HG03520 (cell line): Measurements from ENCODE around the gene NOL6.

Source experiments
- ATAC-seq: cut with Tn5 transposase; IDR thresholded peaks from one replicate; pipeline ENCODE4 v1.9.1; 2021; ENCODE audit warnings: mild to moderate bottlenecking, moderate library complexity; ENCODE audit not compliant: unreplicated experiment

The NOL6 gene

DNA sequence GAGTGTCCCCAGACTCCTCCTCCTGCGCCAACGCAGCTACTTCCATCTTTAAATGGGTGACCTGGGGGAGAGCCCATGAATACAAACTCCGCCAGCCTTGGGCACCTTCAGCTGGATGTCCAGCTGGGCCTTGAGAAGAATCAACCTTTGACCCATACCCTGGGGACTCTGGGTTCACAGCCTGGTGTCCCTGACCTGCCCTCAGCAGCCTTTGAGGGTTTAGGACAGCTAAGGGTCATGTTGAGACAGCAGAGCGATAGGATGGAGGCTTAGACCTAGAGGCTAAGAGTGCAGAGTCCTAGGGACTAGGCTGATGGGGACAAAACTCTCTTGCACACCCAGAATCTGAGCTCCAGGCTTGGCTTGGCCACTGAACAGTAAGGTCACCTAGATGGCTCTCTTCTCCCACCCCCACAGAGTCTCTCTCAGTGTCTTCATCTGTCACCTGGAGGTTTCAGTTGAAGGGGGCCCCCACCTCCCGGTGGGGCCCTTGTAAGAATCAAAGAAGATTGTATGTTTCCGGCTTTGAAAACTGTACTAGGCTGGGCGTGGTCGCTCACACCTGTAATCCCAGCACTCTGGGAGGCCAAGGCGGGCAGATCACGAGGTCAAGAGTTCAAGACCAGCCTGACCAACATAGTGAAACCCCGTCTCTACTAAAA, 19.6 kb downstream of the NOL6 start:
- no peak for ATAC-seq

DNA sequence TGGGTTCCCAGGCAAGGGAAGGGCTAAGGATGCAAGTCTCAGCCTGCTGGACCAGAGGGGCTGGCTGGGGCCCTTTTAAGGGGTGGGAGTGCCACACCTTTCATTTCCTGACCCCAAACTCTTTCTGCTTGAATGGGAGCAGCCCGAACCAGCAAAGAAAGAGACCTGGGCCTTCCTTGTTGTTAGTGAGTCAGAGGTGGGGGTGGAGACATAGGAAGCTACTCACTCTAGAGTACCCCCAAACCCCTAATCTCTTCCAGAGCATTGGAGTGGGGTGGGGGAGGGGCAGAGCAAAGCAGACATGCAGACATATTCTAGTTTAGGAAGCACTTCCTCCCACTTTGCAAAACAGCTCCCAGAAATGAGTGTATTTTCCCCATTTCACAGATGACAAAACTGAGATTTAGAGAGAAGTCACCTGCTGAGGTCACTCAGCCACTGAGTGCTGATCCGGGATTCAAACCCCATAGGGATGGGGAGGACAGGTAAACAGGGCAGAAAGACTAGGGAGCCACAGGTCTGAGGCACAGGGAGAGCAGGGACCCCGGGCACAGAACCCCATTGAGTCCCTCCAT, 20.4 kb downstream of the NOL6 start:
- no peak for ATAC-seq

DNA sequence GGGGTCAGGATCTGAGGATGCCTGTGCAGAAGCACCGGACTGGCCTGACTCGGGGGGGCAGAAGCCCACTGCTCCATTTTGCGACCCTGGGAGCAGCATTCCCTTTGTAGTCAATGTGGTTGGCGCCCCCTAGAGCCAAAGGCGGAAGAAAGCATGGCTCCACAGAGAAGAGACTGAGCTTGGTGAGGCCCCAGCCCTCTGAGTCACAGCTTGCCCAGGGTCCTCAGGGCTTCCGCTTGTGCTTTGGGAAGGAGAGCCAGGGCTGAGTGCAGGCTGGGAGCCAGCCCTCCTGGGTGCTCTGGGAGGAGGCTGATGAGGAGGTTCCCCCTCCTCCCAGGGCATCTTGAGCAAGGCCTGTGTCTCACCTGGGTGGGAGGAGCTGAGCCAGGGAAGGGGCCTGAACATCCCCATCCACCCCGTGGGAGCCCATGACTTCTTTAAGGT, 20.9 kb downstream of the NOL6 start:
- ATAC-seq: no peak

DNA sequence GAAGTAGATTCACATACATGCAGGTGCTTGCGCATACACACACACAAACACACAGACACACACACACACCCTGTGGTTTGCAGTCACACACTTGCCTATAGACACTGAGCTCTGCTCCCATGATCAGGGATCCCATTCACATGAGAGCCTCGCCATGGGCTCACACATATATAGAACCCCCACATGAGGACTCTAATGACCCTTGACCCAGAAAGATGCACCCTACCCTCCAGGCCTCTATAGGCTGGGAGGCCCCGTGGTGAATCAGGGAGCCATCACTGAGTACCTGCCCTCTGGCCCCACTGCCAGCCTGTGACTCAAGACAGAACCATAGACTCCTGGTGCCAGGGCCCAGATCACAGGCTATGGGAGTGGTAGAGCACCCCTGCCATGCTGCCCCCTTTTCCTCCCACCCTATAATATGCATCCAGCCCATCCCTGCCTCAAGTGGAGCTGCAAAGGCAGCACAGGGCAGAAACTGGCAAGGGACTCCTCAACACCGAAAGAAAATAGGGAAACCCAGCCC, 23.0 kb downstream of the NOL6 start:
- no peak for ATAC-seq

DNA sequence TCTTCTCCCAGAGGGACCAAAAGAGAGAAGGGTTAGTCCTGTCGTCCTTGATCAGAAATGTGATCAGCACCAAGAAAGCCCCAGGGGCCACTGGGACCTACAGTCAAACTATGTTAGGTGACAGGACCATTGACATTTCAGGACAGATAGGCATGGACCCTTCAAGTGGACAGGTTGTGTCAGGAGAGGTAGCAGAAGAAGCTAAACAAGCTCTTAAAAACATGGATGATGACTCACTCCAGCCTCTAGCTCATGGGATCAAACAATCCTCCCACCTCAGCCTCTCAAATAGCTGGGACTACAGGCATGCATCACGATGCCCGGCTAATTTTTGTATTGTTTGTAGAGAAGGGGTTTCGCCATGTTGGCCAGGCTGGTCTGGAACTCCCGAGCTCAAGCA, 24.0 kb downstream of the NOL6 start:
- ATAC-seq: no peak

DNA sequence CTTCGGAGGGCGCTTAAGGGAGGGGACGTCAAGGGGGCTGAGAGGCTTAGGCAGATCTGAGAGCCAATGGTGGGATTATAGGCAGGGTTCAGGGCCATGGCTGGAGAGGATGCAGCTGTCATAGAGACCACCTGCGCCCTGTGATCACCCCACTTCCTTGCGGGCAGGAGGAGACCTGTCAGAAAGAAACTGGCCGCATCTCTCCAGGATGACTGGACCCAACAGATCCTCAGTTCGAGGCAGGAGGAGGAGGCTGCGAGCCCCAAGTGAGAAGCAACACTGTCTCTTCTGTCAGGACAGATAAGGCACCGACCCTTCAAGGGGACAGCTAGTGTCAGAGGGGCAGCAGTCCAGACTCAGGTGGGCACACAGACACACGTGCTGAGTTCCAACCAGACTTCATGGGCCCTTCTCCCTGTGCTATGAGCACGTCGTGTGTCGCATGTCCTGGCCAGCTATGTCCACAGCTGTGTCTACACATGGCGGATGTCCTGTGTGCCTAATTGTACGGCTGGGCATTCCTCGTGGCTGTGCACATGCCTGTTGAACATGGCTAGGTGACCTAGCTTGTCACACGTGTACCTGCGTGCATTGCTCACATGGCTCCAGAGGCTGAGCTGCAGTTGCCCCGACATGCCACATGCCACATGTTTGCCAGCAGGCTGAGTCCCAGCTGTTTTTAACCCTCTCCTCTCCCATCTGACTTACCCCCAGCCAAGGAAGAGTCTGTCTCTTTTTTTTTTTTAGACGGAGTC, 25.7 kb downstream of the NOL6 start:
- ATAC-seq: no peak

DNA sequence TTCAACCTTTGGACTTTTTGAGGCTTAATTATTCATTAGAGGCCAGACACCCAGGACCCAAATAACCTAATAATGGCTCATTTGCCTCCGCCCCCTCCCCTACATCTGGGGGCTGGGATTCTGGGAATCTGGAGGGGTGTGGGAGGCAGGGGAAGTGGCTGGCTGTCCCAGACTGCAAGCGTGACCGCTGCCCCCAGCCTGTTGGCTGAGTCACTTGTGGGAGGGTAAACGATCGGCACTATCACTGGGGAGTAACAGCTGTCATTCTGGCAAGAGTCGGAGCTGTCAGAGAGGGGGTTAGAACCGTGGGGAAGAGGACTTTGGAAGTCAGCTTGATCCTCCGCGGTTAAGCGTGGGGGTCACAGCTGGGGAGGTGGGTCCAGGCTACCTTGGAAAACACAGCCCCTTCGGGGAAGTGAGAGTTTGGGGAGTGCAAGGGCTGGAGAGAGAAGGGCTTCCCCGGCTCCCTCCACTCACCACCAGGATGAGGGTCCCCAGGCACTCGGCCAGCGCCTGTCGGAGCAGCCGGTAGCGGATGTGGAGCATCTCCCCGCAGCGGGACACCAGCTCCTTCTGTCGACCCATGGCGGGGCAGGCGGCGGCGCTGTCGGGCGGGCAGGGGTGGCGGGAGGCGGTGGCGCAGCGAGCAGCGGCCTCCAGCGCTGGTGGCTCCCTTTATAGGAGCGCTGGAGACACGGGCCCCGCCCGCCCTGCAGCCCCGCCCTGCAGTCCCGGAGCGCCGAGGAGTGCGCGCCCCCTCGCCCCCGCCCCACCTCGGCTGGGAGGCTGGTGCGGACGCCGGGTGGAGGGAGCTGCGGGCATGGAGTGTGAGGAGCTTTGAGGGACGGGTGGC, 26.6 kb downstream of the NOL6 start, which contains the start of gene AQP3:
Gene AQP3, minus strand, starts transcription at position 648 of the 853 bp plus-strand sequence. Its CDS starts 63 bp downstream, at position 585.
- ATAC-seq: peak; percentile 25

DNA sequence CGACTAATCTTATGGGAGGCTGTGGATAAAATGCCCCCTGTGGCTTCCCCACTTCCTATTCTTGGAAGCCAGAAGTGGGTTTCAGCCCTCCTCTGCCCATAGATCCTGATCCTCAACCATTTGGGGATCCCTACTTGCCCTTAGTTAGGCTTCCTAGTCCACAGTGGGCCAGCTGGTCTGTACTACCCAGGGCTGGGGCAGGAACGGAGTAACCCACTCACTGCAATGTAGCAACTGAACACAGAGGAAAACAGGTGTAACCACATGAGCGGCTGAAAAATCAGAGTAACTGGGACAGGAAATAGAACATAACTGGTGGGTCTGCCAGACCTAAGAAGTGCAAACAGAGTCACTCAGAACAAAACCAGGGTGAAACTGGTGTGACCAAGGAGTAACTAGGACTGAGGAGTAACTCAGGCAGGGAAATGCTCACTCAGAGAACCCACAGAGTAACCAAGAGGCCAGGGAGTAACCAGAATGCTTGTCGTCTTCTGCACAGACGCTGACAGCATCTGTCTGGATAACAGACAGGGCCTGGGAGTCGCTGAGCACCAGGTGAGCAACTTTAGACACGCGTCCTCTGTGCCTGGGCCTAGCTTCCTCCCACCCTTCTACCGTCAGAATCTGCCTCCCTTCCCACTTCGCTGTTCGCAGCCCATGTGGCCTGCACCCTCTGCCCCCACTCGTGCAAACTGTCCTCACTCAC, 27.3 kb downstream of the NOL6 start:
- ATAC-seq: peak; percentile 85

DNA sequence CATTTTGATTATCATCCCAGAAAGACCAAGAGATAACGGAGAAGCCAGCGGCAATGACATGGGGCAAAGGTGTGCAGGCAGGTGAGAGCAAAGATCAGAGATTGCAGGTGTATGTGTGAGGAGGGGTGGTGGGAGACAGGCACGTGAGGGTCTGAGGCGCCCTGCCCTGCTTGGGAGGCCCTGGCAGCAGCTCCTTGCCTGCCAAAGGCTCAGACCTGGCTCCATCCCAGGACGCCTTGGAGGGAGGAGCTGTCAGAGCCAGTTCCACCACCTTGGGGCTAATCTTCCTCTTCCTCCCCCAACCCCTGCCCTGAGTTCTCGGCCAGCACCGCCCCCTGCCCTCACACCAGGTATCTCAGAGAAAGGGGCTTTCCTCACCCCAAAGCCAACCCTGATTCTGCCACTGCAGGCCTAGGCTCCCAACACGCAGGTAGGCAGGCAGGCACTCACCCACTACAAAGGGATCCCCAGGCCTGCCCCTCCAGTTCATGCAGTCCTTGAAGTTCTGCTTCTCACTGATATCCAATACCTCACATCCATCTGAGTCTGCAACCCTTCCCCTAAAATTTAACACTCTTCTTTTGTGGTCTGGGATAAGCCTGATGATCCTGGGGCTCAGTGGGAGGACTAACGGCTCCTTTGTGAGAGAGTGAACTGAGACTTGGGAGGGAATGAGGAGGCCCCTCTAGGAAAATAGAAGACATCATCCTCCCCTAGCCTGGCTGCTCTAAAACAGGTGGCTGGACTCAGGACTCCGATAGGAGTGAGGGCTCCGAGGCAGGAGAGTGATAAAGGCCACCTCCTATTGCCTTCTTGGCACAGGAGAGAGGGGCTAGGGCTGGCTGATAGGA, 28.1 kb downstream of the NOL6 start:
- no peak for ATAC-seq

DNA sequence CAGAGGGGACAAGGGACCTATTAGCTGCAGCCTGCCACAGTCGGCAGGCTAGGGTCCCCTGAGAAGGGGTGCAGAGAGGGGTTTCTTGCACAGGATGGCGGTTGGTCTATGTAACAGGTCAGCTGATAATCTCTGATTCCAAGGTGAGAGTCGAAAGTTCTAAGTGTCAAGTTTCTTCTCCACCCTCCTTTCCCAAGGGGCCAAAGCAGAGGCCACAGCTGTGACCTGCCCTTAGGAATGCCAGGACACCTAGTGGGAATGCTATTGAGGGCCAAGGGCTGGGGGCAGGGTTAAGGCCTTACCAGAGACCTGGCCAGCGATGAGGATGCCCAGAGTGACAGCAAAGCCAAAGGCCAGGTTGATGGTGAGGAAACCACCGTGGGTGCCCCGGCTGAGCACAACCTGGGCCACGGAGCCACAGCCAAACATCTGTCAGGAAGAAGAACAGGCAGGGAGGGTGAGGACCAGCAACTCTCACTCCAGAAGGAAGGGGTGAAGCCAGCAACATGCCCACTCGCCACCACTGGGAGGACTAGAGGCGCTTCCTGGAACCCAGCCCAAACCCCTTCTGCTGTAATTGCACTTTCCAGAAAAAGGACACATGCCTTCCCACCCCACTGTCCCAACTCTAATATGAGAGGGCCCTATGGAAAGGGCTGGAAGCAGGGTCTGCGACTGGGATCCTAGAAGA, 30.1 kb downstream of the NOL6 start:
- ATAC-seq: no peak

DNA sequence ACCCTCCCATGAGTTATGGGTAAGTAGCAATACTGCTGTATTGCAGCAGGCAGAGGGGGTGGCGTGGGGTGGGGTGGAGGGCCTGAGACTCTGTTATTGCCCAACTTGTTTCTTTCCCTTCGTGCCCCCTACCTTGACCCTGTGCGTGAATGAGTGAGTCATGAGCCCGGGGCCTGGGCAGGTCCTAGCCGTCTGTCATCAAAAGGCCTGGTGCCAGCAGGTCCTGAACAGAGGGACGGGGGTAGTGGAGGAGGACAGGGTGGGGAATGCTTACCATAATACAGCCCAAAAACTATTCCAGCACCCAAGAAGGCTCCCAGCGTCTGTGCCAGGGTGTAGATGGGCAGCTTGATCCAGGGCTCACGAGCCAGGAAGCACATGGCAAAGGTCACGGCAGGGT, 30.7 kb downstream of the NOL6 start:
- ATAC-seq: no peak

DNA sequence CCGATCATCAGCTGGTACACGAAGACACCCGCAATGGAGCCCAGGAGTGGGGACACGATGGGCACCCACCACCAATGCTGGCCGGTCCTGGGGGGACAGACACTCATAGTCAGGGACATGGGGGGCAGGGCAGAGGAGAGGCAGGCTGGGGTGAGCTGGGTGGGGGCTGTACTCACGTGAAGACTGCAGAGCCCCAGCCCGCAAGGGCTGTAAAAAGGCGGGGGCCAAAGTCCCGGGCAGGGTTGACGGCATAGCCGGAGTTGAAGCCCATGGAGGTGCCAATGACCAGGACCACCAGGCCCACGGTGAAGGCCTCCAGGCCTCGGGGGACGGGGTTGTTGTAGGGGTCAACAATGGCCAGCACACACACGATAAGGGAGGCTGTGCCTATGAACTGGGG, 31.6 kb downstream of the NOL6 start:
- no peak for ATAC-seq

DNA sequence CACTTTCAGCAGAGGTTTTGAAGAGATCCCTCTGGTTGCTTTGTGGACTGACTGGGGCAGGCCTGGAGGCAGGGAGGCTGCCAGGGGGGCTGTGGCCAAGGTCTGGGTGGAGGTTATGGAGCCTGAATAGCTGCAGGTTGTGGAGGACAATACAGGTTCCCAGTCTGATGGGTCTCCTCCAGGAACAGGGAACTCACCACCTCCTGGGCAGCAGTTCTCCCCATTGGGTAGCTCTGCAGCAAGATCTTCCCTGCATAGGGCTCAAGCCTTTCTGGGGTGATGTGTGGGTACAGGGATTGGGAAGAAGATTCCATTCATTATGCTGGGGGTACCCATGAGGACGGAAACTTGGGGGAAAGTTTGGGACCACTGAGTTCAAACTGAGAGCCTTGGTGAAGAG, 33.1 kb downstream of the NOL6 start:
- no peak for ATAC-seq

DNA sequence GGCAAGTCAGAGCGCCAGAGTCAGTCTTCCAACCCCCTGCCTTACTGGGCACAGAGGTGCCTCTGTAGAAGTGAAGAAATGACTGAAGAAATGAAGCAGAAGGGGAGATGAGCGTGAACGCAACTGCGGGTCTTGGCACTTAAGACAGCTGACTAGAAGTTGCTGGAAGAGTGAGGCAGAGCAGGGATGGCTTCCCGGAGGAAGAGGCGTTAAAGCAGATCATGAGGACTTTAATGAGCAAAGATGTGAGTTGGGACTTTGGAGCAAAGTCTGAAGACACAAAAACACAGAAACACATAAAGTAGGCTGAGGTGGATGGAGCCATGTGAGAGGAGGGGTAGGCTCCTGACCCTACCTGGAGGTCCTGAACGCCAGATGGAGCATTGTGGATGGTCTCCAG, 33.5 kb downstream of the NOL6 start:
- no peak for ATAC-seq

DNA sequence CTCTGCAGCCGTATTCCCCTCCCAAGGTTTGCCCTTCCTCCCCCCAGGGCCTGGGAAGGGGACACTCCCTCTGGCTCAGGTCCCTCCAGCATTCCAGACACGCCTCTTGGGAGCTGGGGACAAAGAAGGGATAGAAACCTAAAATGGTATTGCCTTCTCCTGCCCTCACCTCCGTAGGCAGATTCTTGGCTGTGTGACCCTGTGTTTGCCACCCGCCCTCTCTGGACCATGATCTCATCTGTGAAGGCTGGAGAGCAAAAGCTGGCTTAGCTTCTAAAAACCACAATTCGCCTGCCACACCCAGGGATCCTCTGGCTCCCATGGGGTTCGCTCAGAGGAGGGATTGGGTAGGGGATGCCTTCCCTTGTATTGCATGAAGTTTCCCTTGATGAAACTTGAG, 34.0 kb downstream of the NOL6 start:
- no peak for ATAC-seq

DNA sequence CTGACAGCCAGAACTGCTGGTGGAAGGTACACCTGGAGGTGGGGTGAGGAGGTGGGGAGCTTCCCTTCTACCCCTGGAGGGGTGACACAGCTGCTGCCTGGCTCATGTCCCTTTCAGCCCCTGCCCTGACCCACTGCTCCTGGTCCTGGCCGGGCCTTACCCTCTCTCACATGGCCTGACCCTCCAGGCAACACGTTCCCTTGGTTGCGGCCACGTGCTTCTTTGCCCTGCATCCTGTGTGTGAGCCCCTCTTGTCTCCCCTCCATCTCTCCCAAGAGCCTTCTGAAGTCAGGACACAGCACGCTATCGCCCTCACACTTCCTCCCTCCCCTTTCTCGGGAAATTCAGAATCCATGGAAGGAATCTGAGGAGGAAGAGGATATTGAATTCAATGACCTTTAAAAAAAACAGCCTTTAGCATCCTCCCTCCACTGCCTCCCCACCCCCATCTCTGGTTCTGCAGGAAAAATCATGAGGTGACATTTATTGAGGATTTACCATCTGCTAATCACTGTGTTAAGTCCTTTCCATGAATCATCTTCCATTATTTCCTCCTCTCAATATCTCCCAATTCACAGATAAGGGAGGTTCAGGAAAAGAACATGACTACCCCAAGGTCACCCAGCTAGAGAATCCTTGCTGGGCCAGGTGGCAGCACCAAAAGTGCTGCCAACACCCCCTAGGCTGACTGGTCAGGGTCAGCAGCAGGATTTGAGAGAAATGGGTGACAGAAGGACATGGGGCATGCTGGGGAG, 34.6 kb downstream of the NOL6 start:
- no peak for ATAC-seq

DNA sequence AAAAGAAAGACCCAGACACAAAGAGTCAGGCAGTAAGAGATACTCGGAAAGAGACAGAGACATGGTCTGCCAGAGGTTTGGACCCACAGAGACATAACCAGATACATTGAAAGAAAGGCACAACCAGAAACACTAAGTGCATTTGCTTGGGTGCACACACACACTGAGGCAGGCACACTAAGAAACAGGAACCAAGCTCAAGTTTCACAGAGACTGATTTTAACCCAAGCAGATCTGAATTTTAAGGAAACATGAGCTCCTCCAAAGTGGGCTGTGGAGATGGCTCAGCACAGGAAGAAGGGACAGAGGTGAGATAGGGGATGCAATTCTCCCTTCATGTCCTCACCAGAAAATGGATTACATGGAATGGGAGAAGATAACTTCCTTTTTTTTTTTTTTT, 35.8 kb downstream of the NOL6 start:
- no peak for ATAC-seq

DNA sequence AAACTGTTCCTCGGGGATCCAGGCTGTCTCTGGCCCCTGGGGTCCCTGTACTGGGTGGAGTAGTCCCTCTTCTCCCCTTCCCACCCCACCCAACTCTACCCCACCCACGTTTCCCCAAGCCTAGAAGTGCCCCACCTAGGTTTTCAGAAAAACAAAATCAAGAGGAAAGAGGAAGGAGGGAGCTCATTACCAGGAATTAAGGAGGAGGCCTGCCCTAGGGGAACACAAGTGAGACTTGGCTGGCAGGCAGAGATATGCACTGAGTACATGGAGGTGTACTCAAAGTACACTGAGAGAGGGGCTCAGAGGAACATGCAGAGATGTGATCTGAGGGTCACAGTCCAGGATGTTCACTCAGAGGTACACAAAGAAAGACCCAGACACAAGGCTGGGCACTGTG, 36.5 kb downstream of the NOL6 start:
- ATAC-seq: no peak
